HG03439 (cell line): ENCODE measurements around the gene ACKR1.
A peak's percentile ranks its signal among the peaks of the same experiment; 100 is the strongest.

ENCODE experiments used
- ATAC-seq: cut with Tn5 transposase; IDR thresholded peaks from one replicate; pipeline ENCODE4 v1.9.1; 2021; ENCODE audit warnings: mild to moderate bottlenecking, moderate library complexity; ENCODE audit not compliant: unreplicated experiment

ACKR1 gene, protein sequence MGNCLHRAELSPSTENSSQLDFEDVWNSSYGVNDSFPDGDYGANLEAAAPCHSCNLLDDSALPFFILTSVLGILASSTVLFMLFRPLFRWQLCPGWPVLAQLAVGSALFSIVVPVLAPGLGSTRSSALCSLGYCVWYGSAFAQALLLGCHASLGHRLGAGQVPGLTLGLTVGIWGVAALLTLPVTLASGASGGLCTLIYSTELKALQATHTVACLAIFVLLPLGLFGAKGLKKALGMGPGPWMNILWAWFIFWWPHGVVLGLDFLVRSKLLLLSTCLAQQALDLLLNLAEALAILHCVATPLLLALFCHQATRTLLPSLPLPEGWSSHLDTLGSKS

DNA sequence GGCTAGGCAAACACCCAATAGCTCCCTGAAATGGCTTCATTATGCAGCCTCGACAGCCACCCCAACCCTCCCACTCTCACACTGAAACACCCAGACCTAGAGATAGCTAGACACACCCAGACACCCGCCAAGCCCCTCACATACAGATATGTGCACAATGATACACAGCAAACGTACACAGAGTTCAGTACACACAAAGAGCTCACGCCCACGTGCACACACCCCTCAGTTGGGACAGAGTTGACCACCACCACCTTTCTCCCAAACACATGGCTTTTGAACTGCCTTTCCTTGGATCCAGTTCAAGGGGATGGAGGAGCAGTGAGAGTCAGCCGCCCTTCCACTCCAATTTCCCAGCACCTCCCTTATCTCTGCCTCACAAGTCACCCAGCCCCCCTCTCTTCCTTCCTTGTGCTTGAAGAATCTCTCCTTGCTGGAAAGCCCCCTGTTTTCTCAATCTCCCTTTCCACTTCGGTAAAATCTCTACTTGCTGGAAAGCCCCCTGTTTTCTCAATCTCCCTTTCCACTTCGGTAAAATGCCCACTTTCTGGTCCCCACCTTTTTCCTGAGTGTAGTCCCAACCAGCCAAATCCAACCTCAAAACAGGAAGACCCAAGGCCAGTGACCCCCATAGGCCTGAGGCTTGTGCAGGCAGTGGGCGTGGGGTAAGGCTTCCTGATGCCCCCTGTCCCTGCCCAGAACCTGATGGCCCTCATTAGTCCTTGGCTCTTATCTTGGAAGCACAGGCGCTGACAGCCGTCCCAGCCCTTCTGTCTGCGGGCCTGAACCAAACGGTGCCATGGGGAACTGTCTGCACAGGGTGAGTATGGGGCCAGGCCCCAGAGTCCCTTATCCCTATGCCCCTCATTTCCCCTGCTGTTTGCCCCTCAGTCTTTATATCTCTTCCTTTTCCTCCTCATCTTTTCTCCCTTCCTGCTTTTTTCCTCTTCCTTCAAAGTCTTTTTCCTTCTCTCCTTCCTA lies at the start of gene ACKR1:
ACKR1 (plus strand) TSS at position 715 of the 981 bp plus-strand sequence; CDS start at position 800, 85 bp downstream.
- no peak for ATAC-seq

- peak; percentile 88 for ATAC-seq
These were observed 43.5 kb upstream of the ACKR1 start for GRCh38 chr1:159161001-159161718.

DNA sequence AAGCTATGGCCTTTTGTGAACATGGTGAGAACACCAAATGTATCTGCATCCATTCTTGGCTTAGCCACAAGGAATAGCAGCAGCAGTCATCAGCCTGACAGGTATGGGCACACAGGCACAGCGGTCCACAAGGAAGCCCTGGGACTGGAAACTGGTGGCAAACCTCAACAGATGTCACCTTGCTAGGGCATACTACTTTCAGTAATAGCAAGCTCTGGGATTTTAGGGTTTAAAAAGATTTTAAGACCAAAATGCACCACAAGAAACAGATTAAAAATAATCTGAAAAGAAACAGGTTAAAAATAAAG lies 43.0 kb upstream of the ACKR1 start:
- no peak for ATAC-seq

DNA sequence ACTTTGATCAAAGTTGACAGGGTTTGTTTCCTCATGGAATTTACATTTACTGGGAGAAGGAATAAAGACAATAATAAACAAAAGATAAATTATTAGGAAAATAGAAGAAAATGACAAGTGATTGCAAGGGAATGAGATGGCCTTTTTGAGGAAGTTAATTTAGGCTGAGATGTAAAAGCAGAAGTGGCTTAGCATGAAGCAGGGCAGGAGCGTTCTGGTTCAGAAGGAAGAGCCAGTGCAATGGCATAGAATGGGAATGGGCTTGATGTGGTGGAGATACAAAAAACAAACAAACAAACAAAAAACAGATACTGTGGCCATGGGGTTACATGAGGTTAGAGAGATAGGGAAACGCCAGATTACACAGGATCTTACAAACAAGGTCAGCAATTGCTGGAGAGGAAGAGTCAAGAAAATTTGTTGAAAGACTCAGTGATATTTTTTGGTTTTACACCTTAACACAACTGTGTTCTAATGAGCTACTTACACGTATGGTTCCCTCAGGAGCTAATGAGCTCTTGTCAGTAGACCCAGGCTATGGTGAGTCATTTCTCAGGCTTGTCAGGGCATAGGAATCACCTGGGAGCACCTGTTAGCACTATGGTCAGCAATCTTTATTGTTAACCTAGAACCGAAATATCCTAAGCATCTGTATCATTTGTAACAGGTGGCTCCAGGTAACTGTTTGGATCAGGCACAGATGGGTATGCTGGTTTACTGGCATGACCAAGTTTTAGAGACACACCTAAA lies 42.0 kb upstream of the ACKR1 start:
- ATAC-seq: no peak

GRCh38 chr1:159163614-159164228 lies 41.0 kb upstream of the ACKR1 start:
- ATAC-seq: no peak

DNA sequence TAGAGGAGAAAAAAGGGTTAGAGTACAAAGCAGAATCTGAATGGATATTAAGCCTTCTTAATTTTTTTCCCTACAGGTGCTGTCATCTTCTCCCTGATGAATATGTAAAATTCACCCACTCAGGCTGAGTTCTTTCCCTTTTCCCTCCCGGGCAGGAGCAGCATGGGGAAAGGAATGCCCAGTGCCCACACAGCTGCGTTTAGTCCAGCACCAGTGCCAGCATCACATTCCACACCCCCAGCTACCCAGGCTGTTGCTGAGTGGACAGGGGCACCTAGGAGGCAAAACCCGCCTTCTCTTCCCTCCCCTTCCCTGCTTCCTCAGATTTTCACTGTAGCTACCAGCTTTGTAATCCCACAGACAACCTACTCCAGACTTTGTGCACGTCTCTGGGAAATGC lies 36.6 kb upstream of the ACKR1 start:
- no peak for ATAC-seq

DNA sequence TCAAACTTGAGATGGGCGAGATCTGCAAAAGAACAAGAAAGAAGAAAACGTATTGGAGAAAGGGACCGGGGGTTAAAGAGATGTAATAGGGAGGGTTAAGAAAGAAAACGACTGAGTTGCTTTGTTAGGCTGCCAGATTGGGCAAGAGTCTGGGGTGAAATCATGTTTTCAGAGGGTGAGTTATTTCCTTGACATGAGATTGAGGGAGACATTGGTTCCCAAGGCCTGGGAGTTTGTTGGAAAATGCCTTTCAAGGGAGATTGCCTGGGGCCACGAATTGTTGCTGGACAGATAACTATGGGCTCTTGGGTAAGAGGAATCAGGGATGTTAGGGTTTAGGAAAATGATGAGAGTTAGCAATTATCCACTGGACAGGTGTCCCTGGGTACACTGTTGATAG lies 34.0 kb upstream of the ACKR1 start:
- ATAC-seq: no peak

- ATAC-seq: no peak
These were observed 33.4 kb upstream of the ACKR1 start, which contains the start of gene CADM3 for GRCh38 chr1:159171254-159171687. Gene CADM3, plus strand, starts transcription at chr1:159171615. Its CDS starts 151 bp downstream, at chr1:159171766.

DNA sequence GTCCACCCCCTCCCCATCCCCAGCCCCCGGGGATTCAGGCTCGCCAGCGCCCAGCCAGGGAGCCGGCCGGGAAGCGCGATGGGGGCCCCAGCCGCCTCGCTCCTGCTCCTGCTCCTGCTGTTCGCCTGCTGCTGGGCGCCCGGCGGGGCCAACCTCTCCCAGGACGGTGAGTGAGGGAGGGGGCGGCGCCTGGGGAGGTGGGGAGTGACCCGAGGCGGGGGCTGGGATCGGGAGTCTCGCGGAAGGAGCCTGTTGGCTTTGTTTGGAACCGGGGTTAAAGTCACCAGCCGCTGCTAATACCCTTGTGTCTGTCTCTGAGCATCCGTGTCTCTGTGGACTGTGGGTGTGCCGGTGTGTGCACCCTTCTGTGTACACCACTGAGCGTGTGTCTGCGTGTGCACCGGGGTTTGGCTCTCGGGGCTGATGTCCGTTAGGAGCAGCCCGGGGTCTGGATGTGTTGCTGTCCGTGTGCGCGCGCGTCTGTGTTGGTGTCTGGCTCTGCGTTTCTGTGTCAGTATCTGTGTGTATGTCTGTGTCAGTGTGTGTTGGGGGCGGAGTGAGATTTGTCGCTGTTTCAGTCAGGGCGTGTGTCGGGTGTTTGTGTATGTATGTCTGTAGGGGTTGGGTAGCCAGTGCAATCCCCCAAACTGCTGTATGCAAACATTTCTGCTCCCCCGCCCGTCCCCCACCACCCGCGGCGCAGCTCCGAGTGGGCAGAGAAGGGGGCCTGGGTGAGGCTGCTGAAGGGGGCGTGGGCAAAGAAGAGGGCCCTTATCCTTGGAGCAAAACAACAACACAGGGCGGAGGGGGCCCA lies 32.8 kb upstream of the ACKR1 start:
- ATAC-seq: no peak

DNA sequence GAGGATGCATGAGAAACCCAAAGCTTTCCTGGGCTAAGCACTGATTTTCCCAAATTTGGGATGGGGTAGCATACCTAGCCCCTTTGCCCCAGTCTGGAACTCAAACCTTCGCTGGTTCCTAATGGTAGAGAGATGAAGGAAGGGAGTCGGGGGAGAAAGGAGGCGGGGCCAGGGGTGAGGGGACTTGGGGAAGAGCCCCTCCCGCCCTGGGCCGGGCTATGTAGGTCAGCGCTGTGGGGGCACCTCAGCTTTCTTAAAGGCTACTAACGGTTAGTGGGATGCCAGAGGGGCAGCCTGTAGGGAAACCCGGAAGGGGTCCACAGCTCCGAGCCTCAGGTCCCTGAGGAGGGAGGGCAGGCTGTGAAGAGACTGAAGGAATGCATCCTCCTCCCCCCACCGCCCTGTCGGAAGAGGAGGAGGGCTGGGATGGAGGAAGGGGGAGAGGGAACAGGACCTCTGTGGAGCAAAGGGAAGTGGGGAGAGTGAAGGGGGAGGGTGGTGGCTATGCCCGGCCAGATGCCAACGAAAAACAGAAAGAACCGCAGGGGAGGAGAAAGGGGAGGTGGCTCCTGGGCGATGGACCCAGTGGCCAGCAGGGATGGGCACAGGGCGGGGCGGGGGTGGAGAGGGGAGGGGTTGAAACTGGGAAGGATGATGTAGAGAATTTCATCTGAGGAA lies 31.9 kb upstream of the ACKR1 start:
- no peak for ATAC-seq

DNA sequence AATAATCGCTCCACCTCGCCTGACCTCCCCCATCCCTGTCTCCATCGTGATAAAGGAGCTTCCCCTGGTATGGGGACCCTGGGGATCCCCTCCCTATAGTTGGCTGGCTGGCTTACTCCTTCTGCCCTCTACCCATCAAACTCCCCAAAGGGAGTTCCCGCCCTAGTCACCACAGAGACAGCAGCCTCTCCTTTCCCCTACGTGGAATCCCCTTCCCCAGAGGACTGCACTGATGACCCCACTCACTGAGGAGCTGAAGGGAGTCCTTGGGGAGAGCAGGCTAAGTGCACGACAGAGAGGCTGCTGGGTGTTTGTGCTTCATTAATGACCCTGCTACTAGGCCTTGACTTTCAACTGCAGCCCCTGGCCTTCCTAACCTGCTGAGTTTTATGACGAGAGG lies 31.4 kb upstream of the ACKR1 start:
- no peak for ATAC-seq

DNA sequence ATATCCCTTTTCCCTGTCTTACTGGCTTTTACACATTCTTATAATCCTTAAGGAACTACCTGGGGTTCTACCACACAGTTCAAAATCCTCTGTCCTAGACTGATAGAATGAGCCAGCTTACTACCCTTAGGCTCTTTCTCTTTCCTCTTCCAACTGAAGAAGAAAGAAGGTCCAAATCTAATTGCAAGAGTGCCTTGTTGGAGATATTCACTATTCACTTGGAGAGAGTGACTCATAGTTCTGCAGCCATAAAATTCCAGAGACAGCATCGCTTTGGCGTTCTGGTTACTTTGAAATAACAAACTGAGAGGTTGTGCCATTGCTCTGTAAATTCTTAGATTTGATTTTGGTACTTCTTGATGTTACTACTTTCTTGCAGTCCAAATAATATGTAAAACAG lies 29.1 kb upstream of the ACKR1 start:
- no peak for ATAC-seq

GRCh38 chr1:159177272-159177907 lies 27.3 kb upstream of the ACKR1 start:
- no peak for ATAC-seq

DNA sequence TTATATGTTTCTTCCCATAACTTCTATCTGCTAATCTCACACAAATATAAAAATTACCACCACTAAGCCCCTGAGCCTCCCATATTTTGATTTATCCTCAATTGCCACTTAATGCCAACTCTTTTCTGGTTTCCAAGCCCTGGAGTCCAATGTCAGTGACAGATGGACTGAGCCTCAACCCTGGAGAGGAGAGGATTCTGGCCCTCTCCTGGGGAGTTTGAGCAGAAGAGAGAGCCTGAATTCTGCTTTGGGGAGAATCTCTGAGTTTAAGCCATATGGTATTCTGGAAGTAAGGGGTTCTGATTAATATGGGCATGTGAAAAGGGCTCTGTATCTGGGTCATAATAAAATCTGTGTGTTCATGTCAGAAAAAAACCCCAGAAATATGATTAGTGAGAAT lies 24.8 kb upstream of the ACKR1 start:
- ATAC-seq: no peak

DNA sequence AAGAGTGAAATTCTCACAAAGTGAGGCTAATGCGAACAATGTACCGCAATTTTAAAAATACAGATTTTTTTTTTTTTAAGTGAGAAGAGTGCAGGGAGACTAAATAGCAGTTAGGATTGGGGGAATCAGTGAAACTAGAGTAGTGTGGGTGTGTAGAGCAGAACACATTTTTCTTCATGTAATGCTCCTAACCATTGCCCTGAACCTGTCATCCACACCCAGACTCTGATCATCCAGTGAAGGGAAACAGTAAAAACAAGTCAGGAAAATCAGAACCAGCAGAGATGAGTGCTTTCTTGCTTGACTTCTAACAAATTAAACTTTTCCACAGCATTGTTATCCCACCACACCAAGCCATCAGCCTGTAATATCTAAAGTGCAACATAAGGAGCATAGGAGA lies 24.2 kb upstream of the ACKR1 start:
- ATAC-seq: no peak

GRCh38 chr1:159181328-159182024 lies 23.2 kb upstream of the ACKR1 start:
- ATAC-seq: no peak

DNA sequence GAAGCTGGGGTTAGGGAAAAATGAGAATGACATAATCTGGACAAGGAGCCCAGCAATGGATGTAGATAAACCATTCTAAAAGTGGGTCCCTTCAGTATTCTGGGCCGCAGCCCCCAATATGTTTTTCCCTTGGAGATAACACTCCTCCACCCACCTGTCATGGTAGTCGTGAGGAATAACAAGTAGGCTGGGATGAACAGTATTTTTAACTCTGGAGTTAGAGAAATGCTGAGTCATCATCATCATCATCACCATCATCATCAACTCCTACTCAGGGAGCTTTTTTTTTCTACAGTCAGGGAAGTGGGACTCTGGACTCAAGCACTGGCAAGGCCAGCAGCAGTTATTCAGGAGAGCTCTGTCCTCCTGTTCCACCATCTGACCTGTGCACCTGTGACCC lies 20.5 kb upstream of the ACKR1 start:
- ATAC-seq: no peak

GRCh38 chr1:159185121-159185520 lies 19.6 kb upstream of the ACKR1 start:
- ATAC-seq: no peak
